BJ (cell line): ENCODE measurements around the gene IDH3G. TPM values are rescaled to one million over a fixed set of nuclear protein-coding genes. Genes with fewer than 3 reads are reported as not detected.

Experiments used
- CTCF ChIA-PET: fragments of 350-600 bp; formaldehyde crosslinking; extraction: SDS; loops from one replicate; lab custom pipeline; 2021; ENCODE audit warnings: antibody characterized with exemption, inconsistent platforms; lab: Yijun Ruan, JAX
- POLR2A ChIA-PET: fragments of 300-600 bp; sonication (Branson Sonifier 250); formaldehyde crosslinking; extraction: SDS; loops from one replicate; lab custom pipeline; 2021; ENCODE audit warnings: antibody characterized with exemption; lab: Charles Lee
- DNase-seq: peaks from one replicate; pipeline ENCODE4 v3.0.0-alpha.2; 2011; ENCODE audit warnings: low read depth
- H3K27me3 ChIP-seq: 2 replicates; pipeline ENCODE4 v1.6.0; 2011; ENCODE audit warnings: low read length; ENCODE audit not compliant: control insufficient read depth, insufficient read depth
- H3K36me3 ChIP-seq: 2 replicates; pipeline ENCODE4 v1.5.1; 2011; ENCODE audit warnings: low read length; ENCODE audit not compliant: control insufficient read depth, insufficient read depth
- H3K4me3 ChIP-seq: 2 replicates; pipeline ENCODE4 v1.5.1; 2011; ENCODE audit warnings: low read depth, mild to moderate bottlenecking, control low read depth, low read length
- CTCF ChIP-seq: IDR thresholded peaks from 2 replicates; pipeline ENCODE4 v1.5.1; 2011; ENCODE audit warnings: low read depth, mild to moderate bottlenecking, control low read depth, inconsistent platforms, low read length, moderate library complexity; ENCODE audit not compliant: insufficient read depth
- polyA plus RNA-seq: library from polyadenylated mRNA; depleted of rRNA; stranded (reverse); fragments of >200 nt; gene quantifications from 2 replicates; pipeline ENCODE4 v1.2.3, GENCODE V29; 2011; rRNA removed

Gene IDH3G
- polyA plus RNA-seq, 1 experiment: 99.2 TPM

- H3K36me3 ChIP-seq: no peaks in the 10 kb centered on the region
- no peak for DNase-seq
- POLR2A ChIA-PET: no interaction called here
- TF ChIP-seq CTCF: no peak
- no peak overlapping the region for H3K4me3 ChIP-seq
- CTCF ChIA-PET: no interaction called here
- no peaks in the 10 kb centered on the region for H3K27me3 ChIP-seq
These were observed 54.3 kb downstream of the IDH3G start for GRCh38 chrX:153739754-153740486.

GRCh38 chrX:153738056-153738605 is 56.0 kb downstream of the IDH3G start:
- no peak overlapping the region for H3K4me3 ChIP-seq
- POLR2A ChIA-PET: no interaction called here
- DNase-seq: no peak
- no peak for TF ChIP-seq CTCF
- H3K27me3 ChIP-seq: no peaks in the 10 kb centered on the region
- CTCF ChIA-PET: no interaction called here
- H3K36me3 ChIP-seq: no peaks in the 10 kb centered on the region; the same call in 1 of the 2 replicates

GRCh38 chrX:153736871-153737441 is 57.2 kb downstream of the IDH3G start:
- no peak overlapping the region for H3K4me3 ChIP-seq
- no peak for DNase-seq
- no peaks in the 10 kb centered on the region for H3K27me3 ChIP-seq
- TF ChIP-seq CTCF: no peak
- ChIA-PET POLR2A (no interaction called here), CTCF (no interaction called here)
- no peaks in the 10 kb centered on the region; the same call in 1 of the 2 replicates for H3K36me3 ChIP-seq

GRCh38 chrX:153736071-153736820 is 57.9 kb downstream of the IDH3G start:
- no peak for DNase-seq
- Histone ChIP-seq H3K36me3 (no peaks in the 10 kb centered on the region; the same call in 1 of the 2 replicates), H3K4me3 (no peak overlapping the region), H3K27me3 (no peaks in the 10 kb centered on the region)
- no peak for TF ChIP-seq CTCF
- POLR2A ChIA-PET: no interaction called here
- CTCF ChIA-PET: no interaction called here

Other genes starting within 250 kb of the IDH3G start
- gene CCNQ, start 195.2 kb downstream of the IDH3G start, polyA plus RNA-seq: 32.1 and 44.0 TPM in 2 replicates
- gene DUSP9, start 147.2 kb downstream of the IDH3G start, polyA plus RNA-seq: 0.04 and 0.06 TPM in 2 replicates
- 0.22 and 0.28 TPM in 2 replicates for gene PNCK, start 120.6 kb downstream of the IDH3G start, polyA plus RNA-seq
- gene SLC6A8, start 106.4 kb downstream of the IDH3G start, polyA plus RNA-seq: 8.3 and 11.9 TPM in 2 replicates
- 204 and 222 TPM in 2 replicates for gene BCAP31, start 70.0 kb downstream of the IDH3G start, polyA plus RNA-seq
- 4.3 and 9.2 TPM in 2 replicates for gene ABCD1, start 69.5 kb downstream of the IDH3G start, polyA plus RNA-seq
- gene PLXNB3, start 30.1 kb downstream of the IDH3G start, polyA plus RNA-seq: 4.7 and 8.2 TPM in 2 replicates
- gene SRPK3, start 13.3 kb downstream of the IDH3G start, polyA plus RNA-seq: 0.44 and 1.1 TPM in 2 replicates
- 455 and 598 TPM in 2 replicates for gene SSR4, start 293 bp upstream of the IDH3G start, polyA plus RNA-seq
- 0.49 and 0.82 TPM in 2 replicates for gene PDZD4, start 36.2 kb upstream of the IDH3G start, polyA plus RNA-seq
- 23.5 and 62.0 TPM in 2 replicates for gene L1CAM, start 91.8 kb upstream of the IDH3G start, polyA plus RNA-seq
- gene AVPR2, start 110.3 kb upstream of the IDH3G start, polyA plus RNA-seq: not detected in 2 replicates
- 0.39 and 0.82 TPM in 2 replicates for gene ARHGAP4, start 131.9 kb upstream of the IDH3G start, polyA plus RNA-seq
- gene NAA10, start 140.7 kb upstream of the IDH3G start, polyA plus RNA-seq: 61.4 and 76.0 TPM in 2 replicates
- gene RENBP, start 150.3 kb upstream of the IDH3G start, polyA plus RNA-seq: 0.36 and 0.43 TPM in 2 replicates
- 2.5 and 3.3 TPM in 2 replicates for gene HCFC1, start 177.4 kb upstream of the IDH3G start, polyA plus RNA-seq
- gene TMEM187, start 178.4 kb upstream of the IDH3G start, polyA plus RNA-seq: 6.0 and 8.7 TPM in 2 replicates
- 33.4 and 42.6 TPM in 2 replicates for gene IRAK1, start 225.5 kb upstream of the IDH3G start, polyA plus RNA-seq